AG04450 (cell line): ENCODE data around the gene PROM1. TPM values are rescaled to one million over a fixed set of nuclear protein-coding genes. Genes with fewer than 3 reads are reported as not detected.
A peak's percentile ranks its signal among the peaks of the same experiment; 100 is the strongest.

ENCODE experiments used
- CTCF ChIA-PET: fragments of 300-600, 350-600 bp; formaldehyde crosslinking; extraction: SDS; loops from one replicate; lab custom pipeline; 2022; ENCODE audit warnings: antibody characterized with exemption, inconsistent platforms; lab: Charles Lee
- POLR2A ChIA-PET: fragments of 350-600 bp; formaldehyde crosslinking; extraction: SDS; loops from one replicate; lab custom pipeline; 2021; ENCODE audit warnings: antibody characterized with exemption, inconsistent platforms; lab: Yijun Ruan, JAX
- DNase-seq: peaks from one replicate; pipeline ENCODE4 v3.0.0-alpha.2; 2011; ENCODE audit warnings: low read depth, low spot score
- H3K27ac ChIP-seq: one replicate; pipeline ENCODE4 v1.5.1; 2012; ENCODE audit warnings: low read depth, low read length, control low read depth
- H3K27me3 ChIP-seq: one replicate; pipeline ENCODE4 v1.6.0; 2012; ENCODE audit warnings: low read length; ENCODE audit not compliant: control insufficient read depth, insufficient read depth
- H3K4me3 ChIP-seq: 2 replicates; pipeline ENCODE4 v1.5.1; 2011; ENCODE audit warnings: mild to moderate bottlenecking, low read depth, low read length, control low read depth
- H3K9me3 ChIP-seq: 2 replicates; pipeline ENCODE4 v1.5.1; 2012; ENCODE audit warnings: low read length; ENCODE audit not compliant: control insufficient read depth, insufficient read depth
- polyA plus RNA-seq: library from polyadenylated mRNA; depleted of rRNA; stranded (reverse); fragments of >200 nt; gene quantifications from 2 replicates; pipeline ENCODE4 v1.2.3, GENCODE V29; 2011
- TF ChIP-seq, protein P1 (sequence below): IDR thresholded peaks from 2 replicates; pipeline ENCODE4 v1.5.1; 2011; ENCODE audit warnings: low read depth, low read length, control low read depth, inconsistent platforms

PROM1 gene
- polyA plus RNA-seq, 1 experiment: not detected

DNA sequence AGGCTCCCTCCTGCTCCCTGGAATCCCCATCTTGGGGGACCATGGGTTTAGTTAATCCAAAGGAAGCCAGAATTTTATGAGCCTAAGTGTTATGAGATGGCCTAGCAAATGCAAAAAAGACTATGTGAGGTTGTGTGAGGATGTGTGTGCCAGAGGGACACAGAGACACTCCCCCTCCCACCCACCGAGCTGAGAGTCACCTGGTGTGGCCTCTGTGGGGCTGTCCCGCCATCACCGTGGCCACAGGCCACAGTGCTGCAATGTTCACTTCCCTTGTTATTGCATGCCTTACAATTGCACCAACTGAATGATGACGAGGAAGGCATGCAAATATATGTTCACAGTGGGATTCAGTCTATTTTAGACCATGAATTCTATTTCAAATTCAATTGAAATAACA is 120.2 kb downstream of the PROM1 start:
- POLR2A ChIA-PET: no interaction called here
- no peak overlapping the region for H3K27ac ChIP-seq
- peaks cover 11% of the 10 kb centered on the region for H3K27me3 ChIP-seq
- DNase-seq: no peak
- CTCF ChIA-PET: interaction anchor here (1.1 to 3.4 kb wide), 5 partner anchors 32 to 301 kb away, joined by 4 to 18 read pairs (median 10); no protein-coding TSS in a partner anchor
- no peak overlapping the region for H3K4me3 ChIP-seq
- no peaks in the 10 kb centered on the region for H3K9me3 ChIP-seq
- TF ChIP-seq, protein P1, sequence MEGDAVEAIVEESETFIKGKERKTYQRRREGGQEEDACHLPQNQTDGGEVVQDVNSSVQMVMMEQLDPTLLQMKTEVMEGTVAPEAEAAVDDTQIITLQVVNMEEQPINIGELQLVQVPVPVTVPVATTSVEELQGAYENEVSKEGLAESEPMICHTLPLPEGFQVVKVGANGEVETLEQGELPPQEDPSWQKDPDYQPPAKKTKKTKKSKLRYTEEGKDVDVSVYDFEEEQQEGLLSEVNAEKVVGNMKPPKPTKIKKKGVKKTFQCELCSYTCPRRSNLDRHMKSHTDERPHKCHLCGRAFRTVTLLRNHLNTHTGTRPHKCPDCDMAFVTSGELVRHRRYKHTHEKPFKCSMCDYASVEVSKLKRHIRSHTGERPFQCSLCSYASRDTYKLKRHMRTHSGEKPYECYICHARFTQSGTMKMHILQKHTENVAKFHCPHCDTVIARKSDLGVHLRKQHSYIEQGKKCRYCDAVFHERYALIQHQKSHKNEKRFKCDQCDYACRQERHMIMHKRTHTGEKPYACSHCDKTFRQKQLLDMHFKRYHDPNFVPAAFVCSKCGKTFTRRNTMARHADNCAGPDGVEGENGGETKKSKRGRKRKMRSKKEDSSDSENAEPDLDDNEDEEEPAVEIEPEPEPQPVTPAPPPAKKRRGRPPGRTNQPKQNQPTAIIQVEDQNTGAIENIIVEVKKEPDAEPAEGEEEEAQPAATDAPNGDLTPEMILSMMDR: no peak

DNA sequence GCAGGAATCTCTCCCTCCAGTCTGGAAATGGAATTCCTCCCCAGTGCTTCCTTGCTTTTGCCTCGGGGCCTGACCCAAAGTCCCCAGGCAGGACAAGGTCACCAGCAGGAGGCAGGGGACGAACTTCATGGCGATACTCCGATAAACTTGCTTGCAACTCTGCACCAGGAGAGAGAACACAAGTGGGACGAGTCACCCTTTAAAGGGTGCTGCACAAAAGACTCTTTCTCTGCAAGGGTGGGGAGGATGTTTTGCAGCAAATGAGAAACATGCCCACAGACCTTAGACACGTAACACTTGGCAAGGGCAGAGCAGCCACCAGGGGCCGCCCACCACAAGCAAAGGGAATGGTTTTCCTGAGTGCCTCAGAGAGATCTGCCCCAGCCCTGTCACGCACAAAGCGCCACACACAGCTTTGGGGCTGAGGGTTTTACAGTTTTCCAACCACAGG is 120.8 kb downstream of the PROM1 start, which contains the start of gene FGFBP2:
Gene FGFBP2 (minus strand): TSS at position 175 of the 451 bp plus-strand sequence. CDS start 46 bp downstream, at position 129.
- no peaks in the 10 kb centered on the region for H3K9me3 ChIP-seq
- TF ChIP-seq, protein P1: peak; percentile 57
- CTCF ChIA-PET: interaction anchor here (1.1 to 3.4 kb wide), 5 partner anchors 33 to 301 kb away, joined by 4 to 18 read pairs (median 10); no protein-coding TSS in a partner anchor
- DNase-seq: no peak
- no peak within 1 kb of the TSS for H3K4me3 ChIP-seq
- H3K27ac ChIP-seq: no peak within 1 kb of the TSS
- POLR2A ChIA-PET: no interaction called here
- peaks cover 15% of the 10 kb centered on the region for H3K27me3 ChIP-seq

GRCh38 chr4:15961781-15962510 is 121.9 kb downstream of the PROM1 start:
- POLR2A ChIA-PET: no interaction called here
- CTCF ChIA-PET: interaction anchor here (0.6 to 3.4 kb wide), 8 partner anchors 18 to 504 kb away, joined by 3 to 18 read pairs (median 4); no protein-coding TSS in a partner anchor
- DNase-seq: no peak
- H3K4me3 ChIP-seq: no peak overlapping the region
- H3K27ac ChIP-seq: no peak overlapping the region
- TF ChIP-seq, protein P1: no peak
- H3K27me3 ChIP-seq: peaks cover 15% of the 10 kb centered on the region
- H3K9me3 ChIP-seq: no peaks in the 10 kb centered on the region

DNA sequence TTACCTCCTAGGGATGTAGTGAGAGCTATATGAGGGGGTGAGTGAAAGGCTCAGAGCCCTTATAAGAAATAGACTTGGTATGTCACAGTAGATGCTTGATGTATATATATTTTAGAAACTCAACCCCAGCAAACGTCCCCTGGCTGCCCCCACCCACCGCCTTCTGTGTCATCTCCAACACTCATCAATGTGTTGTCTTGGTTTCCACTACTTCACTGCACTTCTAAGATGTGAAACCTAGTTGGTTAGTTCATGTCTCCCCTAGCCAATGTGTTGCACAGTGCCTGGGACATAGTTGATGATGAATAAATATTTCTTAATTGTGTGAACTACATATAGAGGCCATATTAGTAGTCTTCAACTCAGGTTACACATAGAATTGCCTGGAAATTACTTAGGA is 125.3 kb downstream of the PROM1 start:
- CTCF ChIA-PET: interaction anchor here (1.0 to 1.6 kb wide), 4 partner anchors 75 to 479 kb away, joined by 3 to 27 read pairs (median 12); no protein-coding TSS in a partner anchor
- TF ChIP-seq, protein P1: no peak
- Histone ChIP-seq H3K9me3 (no peaks in the 10 kb centered on the region; the same call in 1 of the 2 replicates), H3K27ac (no peak overlapping the region), H3K27me3 (peaks cover 7% of the 10 kb centered on the region), H3K4me3 (no peak overlapping the region)
- DNase-seq: no peak
- POLR2A ChIA-PET: no interaction called here
